ENCODE measurements around the gene TRAPPC14. TPM values are rescaled to one million over a fixed set of nuclear protein-coding genes. Genes with fewer than 3 reads are reported as not detected.
"Not testable (repeated sequence)": the region's sequence is repeated elsewhere in the genome, so short reads cannot be mapped to it uniquely, and the experiment has no call there.

Gene TRAPPC14
- polyA plus RNA-seq (2011; rRNA removed) (3.2 and 5.8 TPM in 2 replicates), polyA minus RNA-seq (2011; rRNA and poly(A)+ RNA removed) (4.8 and 8.2 TPM in 2 replicates)

- peaks cover 11% of the 10 kb centered on the region for H3K36me3 ChIP-seq (ENCODE audit: control insufficient read depth, insufficient read depth, low read length)
- no peak for DNase-seq (ENCODE audit: low read depth)
- H3K4me3 ChIP-seq (ENCODE audit: low read depth, low read length), result peak within 1 kb of the TSS; percentile 62
- POLR2A ChIA-PET, result interaction anchor here (1.0 kb wide), 1 partner anchor 10 kb away, joined by 3 read pairs; the partner anchor contains the start of gene LAMTOR4
- H3K27me3 ChIP-seq (ENCODE audit: control insufficient read depth, insufficient read depth, low read length), result no peaks in the 10 kb centered on the region
- no peak for TF ChIP-seq CTCF (IDR thresholded peaks at IDR 0.05; ENCODE audit: insufficient read depth, low read depth, low read length)
- CTCF ChIA-PET, result interaction anchor here (0.6 to 1.0 kb wide), 2 partner anchors 26 to 147 kb away, joined by 3 read pairs; no protein-coding TSS in a partner anchor
Observed at GRCh38 chr7:100158229-100159098, at the start of gene TRAPPC14. TSS of gene TRAPPC14 (minus strand) at chr7:100158723. CDS start at chr7:100158499, 224 bp downstream.

- no peaks in the 10 kb centered on the region for H3K36me3 ChIP-seq (ENCODE audit: control insufficient read depth, insufficient read depth, low read length)
- ChIA-PET POLR2A (no interaction called here), CTCF (interaction anchor here (0.8 to 1.3 kb wide), 3 partner anchors 11 to 25 kb away, joined by 3 to 4 read pairs (median 3); no protein-coding TSS in a partner anchor)
- DNase-seq (ENCODE audit: low read depth), result no peak
- no peak for TF ChIP-seq CTCF (IDR thresholded peaks at IDR 0.05; ENCODE audit: insufficient read depth, low read depth, low read length)
- no peaks in the 10 kb centered on the region; the same call in 1 of the 2 replicates for H3K27me3 ChIP-seq (ENCODE audit: control insufficient read depth, insufficient read depth, low read length)
- no peak overlapping the region for H3K4me3 ChIP-seq (ENCODE audit: low read depth, low read length)
Observed at GRCh38 chr7:100204454-100204853, 45.9 kb upstream of the TRAPPC14 start.

GRCh38 chr7:100200693-100201092 is 42.2 kb upstream of the TRAPPC14 start:
- ChIA-PET POLR2A (no interaction called here), CTCF (interaction anchor here (1.5 kb wide), 1 partner anchor 70 kb away, joined by 3 read pairs; no protein-coding TSS in a partner anchor)
- Histone ChIP-seq H3K36me3 (ENCODE audit: control insufficient read depth, insufficient read depth, low read length) (no peaks in the 10 kb centered on the region), H3K4me3 (ENCODE audit: low read depth, low read length) (no peak overlapping the region), H3K27me3 (ENCODE audit: control insufficient read depth, insufficient read depth, low read length) (no peaks in the 10 kb centered on the region; the same call in 1 of the 2 replicates)
- DNase-seq (ENCODE audit: low read depth), result no peak
- no peak for TF ChIP-seq CTCF (IDR thresholded peaks at IDR 0.05; ENCODE audit: insufficient read depth, low read depth, low read length)

GRCh38 chr7:100198266-100198665 is 39.7 kb upstream of the TRAPPC14 start:
- Histone ChIP-seq H3K36me3 (ENCODE audit: control insufficient read depth, insufficient read depth, low read length) (no peaks in the 10 kb centered on the region), H3K27me3 (ENCODE audit: control insufficient read depth, insufficient read depth, low read length) (no peaks in the 10 kb centered on the region; the same call in 1 of the 2 replicates), H3K4me3 (ENCODE audit: low read depth, low read length) (no peak overlapping the region)
- ChIA-PET CTCF (no interaction called here), POLR2A (no interaction called here)
- no peak for DNase-seq (ENCODE audit: low read depth)
- no peak for TF ChIP-seq CTCF (IDR thresholded peaks at IDR 0.05; ENCODE audit: insufficient read depth, low read depth, low read length)

GRCh38 chr7:100195901-100196322 is 37.4 kb upstream of the TRAPPC14 start:
- CTCF ChIA-PET, result interaction anchor here (0.6 to 2.5 kb wide), 3 partner anchors 23 to 180 kb away, joined by 3 to 10 read pairs (median 6); no protein-coding TSS in a partner anchor
- H3K4me3 ChIP-seq (ENCODE audit: low read depth, low read length); H3K36me3 ChIP-seq (ENCODE audit: control insufficient read depth, insufficient read depth, low read length); H3K27me3 ChIP-seq (ENCODE audit: control insufficient read depth, insufficient read depth, low read length); DNase-seq (ENCODE audit: low read depth); POLR2A ChIA-PET: not testable (repeated sequence)

Data from BJ (cell line).